ENCODE results near the gene LPIN2.
"Not testable (repeated sequence)": the region's sequence is repeated elsewhere in the genome, so short reads cannot be mapped to it uniquely, and the experiment has no call there.

The LPIN2 gene

DNA sequence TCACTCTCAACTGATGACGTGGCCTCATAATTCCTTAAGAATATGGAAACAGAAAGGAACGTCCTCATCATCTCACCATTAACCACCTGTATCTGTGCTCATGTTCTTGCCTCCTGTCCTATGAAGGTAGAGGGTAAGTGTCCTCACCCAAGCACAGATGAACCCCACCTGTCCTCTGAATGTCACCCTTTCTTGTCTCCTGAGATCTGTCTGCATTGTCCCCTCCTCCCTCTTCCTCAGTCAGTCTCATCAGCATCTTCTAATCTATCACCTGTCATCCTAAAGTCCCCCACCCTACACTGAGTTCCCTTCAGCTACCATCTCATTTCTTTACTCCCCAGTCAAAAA lies 39.4 kb upstream of the LPIN2 start:
- in situ Hi-C loops (cut with MboI; ENCODE audit: low pct_unique_long_range_greater_than_20kb, low sequenced_read_pairs, unreplicated experiment), result no loop called here
- TF ChIP-seq, protein P1, sequence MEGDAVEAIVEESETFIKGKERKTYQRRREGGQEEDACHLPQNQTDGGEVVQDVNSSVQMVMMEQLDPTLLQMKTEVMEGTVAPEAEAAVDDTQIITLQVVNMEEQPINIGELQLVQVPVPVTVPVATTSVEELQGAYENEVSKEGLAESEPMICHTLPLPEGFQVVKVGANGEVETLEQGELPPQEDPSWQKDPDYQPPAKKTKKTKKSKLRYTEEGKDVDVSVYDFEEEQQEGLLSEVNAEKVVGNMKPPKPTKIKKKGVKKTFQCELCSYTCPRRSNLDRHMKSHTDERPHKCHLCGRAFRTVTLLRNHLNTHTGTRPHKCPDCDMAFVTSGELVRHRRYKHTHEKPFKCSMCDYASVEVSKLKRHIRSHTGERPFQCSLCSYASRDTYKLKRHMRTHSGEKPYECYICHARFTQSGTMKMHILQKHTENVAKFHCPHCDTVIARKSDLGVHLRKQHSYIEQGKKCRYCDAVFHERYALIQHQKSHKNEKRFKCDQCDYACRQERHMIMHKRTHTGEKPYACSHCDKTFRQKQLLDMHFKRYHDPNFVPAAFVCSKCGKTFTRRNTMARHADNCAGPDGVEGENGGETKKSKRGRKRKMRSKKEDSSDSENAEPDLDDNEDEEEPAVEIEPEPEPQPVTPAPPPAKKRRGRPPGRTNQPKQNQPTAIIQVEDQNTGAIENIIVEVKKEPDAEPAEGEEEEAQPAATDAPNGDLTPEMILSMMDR (IDR thresholded peaks at IDR 0.05; ENCODE audit: extremely low read depth, insufficient read depth, missing control alignments), result no peak
- no peak for DNase-seq (ENCODE audit: low spot score)

DNA sequence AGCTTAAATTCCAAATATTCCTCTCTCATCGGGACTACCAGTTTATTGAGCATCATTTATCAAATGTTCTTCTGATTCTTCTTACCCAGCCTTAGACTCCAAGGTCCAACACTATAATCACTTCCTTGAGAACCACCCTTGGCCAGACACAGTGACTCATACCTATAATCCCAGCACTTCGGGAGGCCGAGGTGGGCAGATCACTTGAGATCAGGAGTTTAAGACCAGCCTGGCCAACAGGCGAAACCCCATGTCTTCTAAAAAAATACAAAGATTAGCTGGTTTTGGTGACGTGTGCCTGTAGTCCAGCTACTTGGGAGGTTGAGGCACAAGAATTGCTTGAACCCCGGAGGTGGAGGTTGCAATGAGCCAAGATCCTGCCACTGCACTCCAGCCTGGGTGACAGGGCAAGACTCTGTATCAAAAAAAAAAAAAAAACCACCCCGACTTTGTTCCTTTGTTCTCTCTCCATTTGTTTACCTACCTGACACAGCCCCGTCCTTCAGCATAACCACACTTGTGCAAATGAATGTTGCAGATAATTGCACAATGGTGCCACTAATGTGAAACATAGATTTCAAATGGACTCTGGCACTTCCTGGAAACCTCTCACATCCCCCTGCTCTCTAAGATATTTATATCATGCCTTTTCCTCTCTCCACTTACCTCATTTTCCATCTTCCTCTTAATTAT lies 38.9 kb upstream of the LPIN2 start:
- TF ChIP-seq, protein P1 (IDR thresholded peaks at IDR 0.05; ENCODE audit: extremely low read depth, insufficient read depth, missing control alignments), result no peak
- in situ Hi-C loops (cut with MboI; ENCODE audit: low pct_unique_long_range_greater_than_20kb, low sequenced_read_pairs, unreplicated experiment), result no loop called here
- DNase-seq (ENCODE audit: low spot score), result no peak

DNA sequence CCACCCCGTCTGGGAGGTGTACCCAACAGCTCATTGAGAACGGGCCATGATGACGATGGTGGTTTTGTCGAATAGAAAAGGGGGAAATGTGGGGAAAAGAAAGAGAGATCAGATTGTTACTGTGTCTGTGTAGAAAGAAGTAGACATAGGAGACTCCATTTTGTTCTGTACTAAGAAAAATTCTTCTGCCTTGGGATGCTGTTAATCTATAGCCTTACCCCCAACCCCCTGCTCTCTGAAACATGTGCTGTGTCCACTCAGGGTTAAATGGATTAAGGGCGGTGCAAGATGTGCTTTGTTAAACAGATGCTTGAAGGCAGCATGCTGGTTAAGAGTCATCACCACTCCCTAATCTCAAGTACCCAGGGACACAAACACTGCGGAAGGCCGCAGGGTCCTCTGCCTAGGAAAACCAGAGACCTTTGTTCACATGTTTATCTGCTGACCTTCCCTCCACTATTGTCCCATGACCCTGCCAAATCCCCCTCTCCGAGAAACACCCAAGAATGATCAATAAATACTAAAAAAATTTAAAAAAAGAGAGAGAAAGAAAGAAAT lies 37.0 kb upstream of the LPIN2 start:
- in situ Hi-C loops (cut with MboI; ENCODE audit: low pct_unique_long_range_greater_than_20kb, low sequenced_read_pairs, unreplicated experiment); DNase-seq (ENCODE audit: low spot score): not testable (repeated sequence)

DNA sequence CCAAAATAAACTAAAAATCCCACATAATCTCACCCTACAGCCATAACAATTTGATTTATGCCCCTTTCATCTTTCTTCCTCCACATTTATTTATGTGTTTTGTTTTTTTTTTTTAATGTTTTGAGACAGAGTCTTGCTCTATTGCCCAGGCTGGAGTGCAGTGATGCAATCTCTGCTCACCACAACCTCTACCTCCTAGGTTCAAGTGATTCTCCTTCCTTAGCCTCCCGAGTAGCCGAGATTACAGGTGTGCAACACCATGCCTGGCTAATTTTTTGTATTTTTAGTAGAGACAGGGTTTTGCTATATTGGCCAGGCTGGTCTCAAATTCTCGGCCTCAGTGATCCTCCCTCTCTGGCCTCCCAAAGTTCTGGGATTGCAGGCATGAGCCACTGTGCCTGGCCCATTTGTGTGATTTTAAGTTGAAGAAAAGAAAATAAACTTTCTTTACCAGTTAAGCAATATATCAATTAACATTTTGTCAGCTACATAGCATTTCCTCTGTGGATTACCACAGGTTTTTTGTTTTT lies 35.9 kb upstream of the LPIN2 start:
- TF ChIP-seq, protein P1 (IDR thresholded peaks at IDR 0.05; ENCODE audit: extremely low read depth, insufficient read depth, missing control alignments), result no peak
- no peak for DNase-seq (ENCODE audit: low spot score)
- in situ Hi-C loops (cut with MboI; ENCODE audit: low pct_unique_long_range_greater_than_20kb, low sequenced_read_pairs, unreplicated experiment), result no loop called here

DNA sequence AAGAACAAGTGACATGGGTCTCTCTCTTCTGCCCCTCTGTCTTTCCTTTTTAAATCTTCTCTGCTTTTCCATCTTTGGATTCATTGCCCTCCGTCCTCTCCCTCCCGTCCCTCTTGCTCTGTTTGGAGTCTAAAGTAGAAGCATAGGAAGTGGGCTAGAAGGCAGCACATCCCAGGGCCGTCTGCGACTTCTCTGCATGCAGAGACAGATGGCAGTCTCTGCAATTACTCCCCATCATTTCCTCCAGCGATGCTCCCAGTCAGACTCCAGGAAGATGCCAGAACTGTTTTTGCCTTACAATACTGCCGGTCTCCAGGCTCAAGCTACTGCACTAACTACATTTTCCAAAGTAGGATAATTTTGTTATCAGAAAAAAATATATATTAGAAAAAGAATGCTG lies 35.2 kb upstream of the LPIN2 start:
- in situ Hi-C loops (cut with MboI; ENCODE audit: low pct_unique_long_range_greater_than_20kb, low sequenced_read_pairs, unreplicated experiment), result no loop called here
- DNase-seq (ENCODE audit: low spot score), result no peak
- TF ChIP-seq, protein P1 (IDR thresholded peaks at IDR 0.05; ENCODE audit: extremely low read depth, insufficient read depth, missing control alignments), result no peak

DNA sequence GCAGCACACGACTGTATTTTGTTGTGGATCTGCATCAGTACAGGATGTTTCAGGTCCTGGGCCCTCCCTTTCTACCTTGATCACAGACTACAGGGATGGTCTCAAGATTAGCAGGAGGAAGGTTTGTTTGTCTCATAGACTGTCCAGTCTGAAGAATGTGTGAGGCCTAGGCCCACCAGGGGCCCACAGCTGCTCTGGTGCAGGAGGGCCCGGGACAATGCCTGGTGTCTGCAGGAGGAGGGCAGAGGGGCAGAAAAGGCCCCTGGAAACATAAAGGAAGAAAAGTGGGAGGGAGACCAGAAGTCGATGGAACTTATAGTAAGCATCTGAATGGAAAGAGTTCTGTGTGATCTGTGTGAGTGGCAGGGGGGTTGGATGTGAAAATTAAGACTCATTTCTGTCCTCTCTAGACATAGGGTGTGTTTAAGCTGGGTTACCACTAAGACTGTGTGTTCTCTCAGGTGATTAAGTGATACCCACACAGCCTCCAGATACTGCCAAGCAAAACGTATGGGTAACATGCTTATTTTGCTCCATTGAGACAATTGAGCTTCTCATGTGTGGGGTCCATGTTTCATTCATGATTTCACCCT lies 33.4 kb upstream of the LPIN2 start:
- TF ChIP-seq, protein P1 (IDR thresholded peaks at IDR 0.05; ENCODE audit: extremely low read depth, insufficient read depth, missing control alignments), result no peak
- DNase-seq (ENCODE audit: low spot score), result peak; percentile 49
- in situ Hi-C loops (cut with MboI; ENCODE audit: low pct_unique_long_range_greater_than_20kb, low sequenced_read_pairs, unreplicated experiment), result no loop called here
